ENCODE data around the gene CNTN4. TPM values are rescaled to one million over a fixed set of nuclear protein-coding genes. Genes with fewer than 3 reads are reported as not detected.

The CNTN4 gene
- total and polyA plus RNA-seq, 7 donors = 0.17 to 3.2 (median 0.42) TPM

GRCh38 chr3:2714834-2715233 lies 616.2 kb downstream of the CNTN4 start:
- no peaks in the 10 kb centered on the region for H3K4me1 ChIP-seq
- H3K4me3 ChIP-seq = no peak overlapping the region
- no peaks in the 10 kb centered on the region for H3K27me3 ChIP-seq (ENCODE audit: insufficient read depth in 3 of 3, low read length in 2 of 3)
- DNase-seq (no peak), ATAC-seq (no peak)
- WGBS, 3 donors = 70 to 75% (median 75%) methylated on average over 5 of the region's 5 CpGs
- H3K27ac ChIP-seq = no peak overlapping the region
- H3K9me3 ChIP-seq = no peaks in the 10 kb centered on the region
- intact Hi-C loops (cut with DNase I) = no loop called here
- H3K36me3 ChIP-seq (ENCODE audit: insufficient read depth in 1 of 2, low read depth in 1 of 2) = no peaks in the 10 kb centered on the region
- TF ChIP-seq CTCF (IDR thresholded peaks at IDR 0.05) = no peak

GRCh38 chr3:2727101-2727500 lies 628.4 kb downstream of the CNTN4 start:
- no peaks in the 10 kb centered on the region for H3K36me3 ChIP-seq (ENCODE audit: insufficient read depth in 1 of 2, low read depth in 1 of 2)
- no peaks in the 10 kb centered on the region for H3K4me1 ChIP-seq
- WGBS, 3 donors = 53 to 61% (median 57%) methylated on average over 3 of the region's 3 CpGs
- H3K27me3 ChIP-seq (ENCODE audit: insufficient read depth in 3 of 3, low read length in 2 of 3) = no peaks in the 10 kb centered on the region
- H3K4me3 ChIP-seq = no peak overlapping the region
- intact Hi-C loops (cut with DNase I) = no loop called here
- no peaks in the 10 kb centered on the region for H3K9me3 ChIP-seq
- DNase-seq = no peak
- H3K27ac ChIP-seq = no peak overlapping the region
- ATAC-seq = no peak
- no peak for TF ChIP-seq CTCF (IDR thresholded peaks at IDR 0.05)

- H3K4me3 ChIP-seq = no peak overlapping the region
- H3K27ac ChIP-seq = no peak overlapping the region
- H3K27me3 ChIP-seq (ENCODE audit: insufficient read depth in 3 of 3, low read length in 2 of 3) = no peaks in the 10 kb centered on the region
- no peaks in the 10 kb centered on the region for H3K4me1 ChIP-seq
- no peak for ATAC-seq
- no peak for TF ChIP-seq CTCF (IDR thresholded peaks at IDR 0.05)
- H3K36me3 ChIP-seq (ENCODE audit: insufficient read depth in 1 of 2, low read depth in 1 of 2) = no peaks in the 10 kb centered on the region
- intact Hi-C loops (cut with DNase I) = no loop called here
- WGBS, 3 donors = 57 to 63% (median 61%) methylated on average over 8 of the region's 8 CpGs
- H3K9me3 ChIP-seq = no peaks in the 10 kb centered on the region
- DNase-seq = no peak
These were observed 629.1 kb downstream of the CNTN4 start for GRCh38 chr3:2727610-2728318.

GRCh38 chr3:2731843-2732242 lies 633.2 kb downstream of the CNTN4 start:
- no peaks in the 10 kb centered on the region for H3K9me3 ChIP-seq
- 89 to 90% (median 90%) methylated on average over 2 of the region's 2 CpGs for whole genome bisulfite sequencing, 3 donors
- H3K4me1 ChIP-seq = no peaks in the 10 kb centered on the region
- ATAC-seq (no peak), DNase-seq (no peak)
- no peaks in the 10 kb centered on the region for H3K27me3 ChIP-seq (ENCODE audit: insufficient read depth in 3 of 3, low read length in 2 of 3)
- no peak overlapping the region for H3K4me3 ChIP-seq
- no peaks in the 10 kb centered on the region for H3K36me3 ChIP-seq (ENCODE audit: insufficient read depth in 1 of 2, low read depth in 1 of 2)
- TF ChIP-seq CTCF (IDR thresholded peaks at IDR 0.05) = no peak
- intact Hi-C loops (cut with DNase I) = no loop called here
- H3K27ac ChIP-seq = no peak overlapping the region

GRCh38 chr3:2735392-2735894 lies 636.8 kb downstream of the CNTN4 start:
- no peak overlapping the region for H3K27ac ChIP-seq
- DNase-seq (no peak), ATAC-seq (no peak)
- no peaks in the 10 kb centered on the region for H3K4me1 ChIP-seq
- TF ChIP-seq CTCF (IDR thresholded peaks at IDR 0.05) = no peak
- 68 to 73% (median 72%) methylated on average over 7 of the region's 7 CpGs for WGBS, 3 donors
- H3K36me3 ChIP-seq (ENCODE audit: insufficient read depth in 1 of 2, low read depth in 1 of 2) = no peaks in the 10 kb centered on the region
- H3K27me3 ChIP-seq (ENCODE audit: insufficient read depth in 3 of 3, low read length in 2 of 3) = no peaks in the 10 kb centered on the region
- no peaks in the 10 kb centered on the region for H3K9me3 ChIP-seq
- intact Hi-C loops (cut with DNase I) = no loop called here
- H3K4me3 ChIP-seq = no peak overlapping the region

Measured in psoas muscle (tissue), 8 donors.